ENCODE data around the gene PARP8. TPM values are rescaled to one million over a fixed set of nuclear protein-coding genes. Genes with fewer than 3 reads are reported as not detected.
"Not testable (repeated sequence)": the region's sequence is repeated elsewhere in the genome, so short reads cannot be mapped to it uniquely, and the experiment has no call there.

The PARP8 gene
- total RNA-seq, 1 donor from 2014 or later, result 30.4 TPM

GRCh38 chr5:50672663-50673062 is 6.2 kb downstream of the PARP8 start:
- DNase-seq (ENCODE audit: low spot score) (no peak), ATAC-seq (no peak)
- intact Hi-C loops (cut with DNase I), result no loop called here

- DNase-seq (ENCODE audit: low spot score); ATAC-seq; intact Hi-C loops (cut with DNase I): not testable (repeated sequence)
Measured at GRCh38 chr5:50673444-50673843, 7.0 kb downstream of the PARP8 start.

GRCh38 chr5:50675385-50675784 is 8.9 kb downstream of the PARP8 start:
- DNase-seq (ENCODE audit: low spot score) (no peak), ATAC-seq (no peak)
- intact Hi-C loops (cut with DNase I), result no loop called here

- ATAC-seq; intact Hi-C loops (cut with DNase I); DNase-seq (ENCODE audit: low spot score): not testable (repeated sequence)
Measured at GRCh38 chr5:50679554-50679953, 13.1 kb downstream of the PARP8 start.

- DNase-seq (ENCODE audit: low spot score) (no peak), ATAC-seq (no peak)
- intact Hi-C loops (cut with DNase I), result no loop called here
Measured at GRCh38 chr5:50684721-50685120, 18.3 kb downstream of the PARP8 start.

GRCh38 chr5:50687548-50687947 is 21.1 kb downstream of the PARP8 start:
- ATAC-seq, result no peak
- no peak for DNase-seq (ENCODE audit: low spot score)
- intact Hi-C loops (cut with DNase I), result no loop called here

DNA sequence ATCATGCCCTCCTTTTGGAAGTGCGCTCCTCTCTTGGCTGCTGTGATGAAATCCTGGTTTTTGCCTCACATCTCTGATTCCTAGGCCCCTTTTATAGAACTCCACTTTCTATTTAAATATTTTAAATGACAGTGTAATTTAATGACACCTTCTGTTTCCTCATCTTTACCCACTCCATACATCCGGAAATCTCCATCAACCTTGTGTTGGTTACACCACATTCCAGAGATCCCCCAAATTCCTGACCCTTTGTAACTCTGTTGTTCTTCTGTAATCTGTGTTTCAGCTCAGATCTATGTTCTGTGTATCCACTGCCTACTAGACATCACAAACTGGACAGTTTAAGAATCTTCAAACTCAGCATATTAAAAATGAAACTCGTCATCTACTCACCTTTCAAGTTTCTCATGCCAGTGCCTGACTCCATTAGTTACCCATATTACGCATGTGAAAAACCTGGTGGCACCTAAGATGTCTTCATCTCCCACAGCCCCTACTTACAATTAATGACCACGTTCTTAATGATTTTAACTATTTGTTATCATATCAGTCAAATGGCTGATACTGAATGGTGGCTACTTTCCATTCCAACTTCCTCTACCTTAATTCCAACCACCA is 25.1 kb downstream of the PARP8 start:
- DNase-seq (ENCODE audit: low spot score), result no peak
- intact Hi-C loops (cut with DNase I), result no loop called here
- no peak for ATAC-seq

DNA sequence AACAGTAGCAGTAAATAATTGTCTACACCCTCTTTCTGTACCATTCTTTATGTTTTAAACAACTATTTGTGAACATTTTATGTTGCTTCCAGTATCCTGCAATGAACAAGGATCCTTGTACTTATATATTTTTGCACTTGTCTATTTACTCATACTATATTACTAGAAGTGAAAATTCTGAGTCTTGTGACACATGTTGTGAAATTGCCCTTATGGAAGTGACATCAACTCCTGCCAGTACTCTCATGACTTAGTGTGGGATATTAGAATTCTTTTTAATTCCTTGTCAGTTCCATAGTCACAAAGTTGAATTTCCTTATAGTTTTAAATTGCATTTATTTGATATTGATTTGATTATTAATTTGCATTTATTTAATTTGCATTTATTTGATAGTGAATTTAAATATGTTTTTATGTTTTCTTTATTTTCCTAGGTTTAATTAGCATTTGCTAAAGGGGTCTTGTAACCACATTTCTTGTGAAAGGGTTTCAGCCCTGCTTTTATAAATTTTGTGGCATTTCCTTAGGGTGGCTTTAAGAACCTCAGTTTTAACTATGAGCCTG is 27.7 kb downstream of the PARP8 start:
- no peak for DNase-seq (ENCODE audit: low spot score)
- no peak for ATAC-seq
- intact Hi-C loops (cut with DNase I), result no loop called here

DNA sequence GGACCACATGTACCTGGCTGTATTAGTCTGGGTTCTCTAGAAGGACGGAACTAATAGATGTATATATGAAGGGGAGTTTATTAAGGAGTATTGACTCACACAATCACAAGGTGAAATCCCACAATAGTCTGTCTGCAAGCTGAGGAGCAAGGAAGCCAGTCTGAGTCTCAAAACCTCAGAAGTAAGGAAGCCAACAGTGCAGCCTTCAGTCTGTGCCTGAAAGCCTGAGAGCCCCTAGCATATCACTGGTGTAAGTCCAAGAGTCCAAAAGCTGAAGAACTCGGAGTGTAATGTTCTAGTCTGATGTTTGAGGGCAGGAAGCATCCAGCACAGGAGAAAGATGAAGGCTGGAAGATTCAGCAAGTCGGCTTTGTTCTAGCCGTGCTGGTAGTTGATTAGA is 28.2 kb downstream of the PARP8 start:
- intact Hi-C loops (cut with DNase I), result not testable (repeated sequence)

GRCh38 chr5:50697739-50698138 is 31.3 kb downstream of the PARP8 start:
- intact Hi-C loops (cut with DNase I), result no loop called here
- no peak for ATAC-seq
- DNase-seq (ENCODE audit: low spot score), result no peak

More for the DNA sequence above, 28.2 kb downstream of the PARP8 start:
- not testable (repeated sequence) for ATAC-seq; DNase-seq (ENCODE audit: low spot score)

DNA sequence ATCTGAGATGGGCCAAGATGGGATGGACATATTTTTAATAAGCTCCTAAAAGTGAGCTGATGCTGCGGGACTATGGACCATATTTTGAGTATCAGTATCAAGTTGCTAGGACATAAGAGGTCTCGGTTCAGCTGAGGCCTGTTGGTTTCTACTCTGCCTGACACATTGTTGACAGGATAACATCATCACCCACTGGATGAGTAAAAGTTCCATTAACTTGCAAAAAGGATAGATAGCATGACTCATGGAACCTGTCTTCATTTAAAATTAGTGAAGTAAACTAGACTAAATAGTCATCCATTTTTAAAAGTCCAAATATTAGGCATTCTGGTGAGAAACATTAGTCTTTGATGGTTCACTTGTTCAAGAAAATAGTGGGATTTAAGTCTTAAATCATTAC is 33.3 kb downstream of the PARP8 start:
- ATAC-seq, result no peak
- intact Hi-C loops (cut with DNase I), result no loop called here
- DNase-seq (ENCODE audit: low spot score), result no peak

DNA sequence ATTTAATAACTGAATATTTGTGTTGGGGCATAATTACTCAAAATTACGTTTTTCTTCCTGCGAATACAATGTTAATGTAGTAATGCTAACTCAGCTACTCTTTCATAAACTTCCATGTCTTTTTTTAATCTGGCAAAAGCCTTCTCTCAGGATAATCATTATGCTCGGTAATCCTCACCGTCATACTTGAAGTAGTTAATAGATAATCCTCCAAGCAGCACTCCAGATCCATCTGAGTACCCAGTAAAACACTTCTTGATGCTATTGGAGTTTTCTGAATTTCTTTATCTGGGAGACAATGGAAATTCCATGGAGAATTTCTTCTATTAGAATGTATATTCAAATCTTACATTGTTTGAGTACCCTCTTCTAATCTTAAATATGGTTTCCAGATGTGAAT is 34.3 kb downstream of the PARP8 start:
- DNase-seq (ENCODE audit: low spot score) (no peak), ATAC-seq (no peak)
- intact Hi-C loops (cut with DNase I), result no loop called here

DNA sequence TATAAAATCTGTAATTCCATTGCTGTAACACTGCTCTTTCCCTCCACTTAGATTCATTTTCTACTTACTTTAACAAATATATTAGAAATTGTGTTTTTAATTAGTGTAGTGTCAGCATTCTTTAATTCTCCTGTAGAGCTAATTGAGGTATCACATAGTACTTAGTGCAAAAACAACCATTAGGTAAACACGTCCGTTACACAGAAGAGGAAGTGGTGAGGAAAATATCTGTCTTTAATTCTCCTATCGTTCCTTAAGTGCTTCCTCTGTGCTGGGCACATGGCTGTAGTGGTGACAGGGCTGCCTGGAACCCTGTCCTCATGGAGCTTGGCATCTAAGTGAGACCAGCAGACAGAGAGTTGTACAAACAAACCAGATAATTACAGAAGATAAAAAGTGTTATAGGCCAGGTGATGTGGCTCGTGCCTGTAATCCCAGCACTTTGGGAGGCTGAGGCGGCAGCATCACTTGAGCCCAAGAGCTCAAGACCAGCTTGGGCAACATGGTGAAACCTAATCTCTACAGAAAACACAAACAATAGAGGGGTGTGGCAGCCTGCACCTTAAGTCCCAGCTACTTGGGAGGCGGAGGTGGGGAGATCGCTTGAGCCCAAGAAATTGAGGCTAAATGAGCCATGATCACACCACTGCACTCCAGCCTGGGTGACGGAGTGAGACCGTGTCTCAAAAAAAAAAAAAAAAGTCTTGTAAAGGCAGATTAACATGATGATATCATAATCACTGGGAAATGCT is 36.4 kb downstream of the PARP8 start:
- no peak for DNase-seq (ENCODE audit: low spot score)
- intact Hi-C loops (cut with DNase I), result no loop called here
- ATAC-seq, result no peak

DNA sequence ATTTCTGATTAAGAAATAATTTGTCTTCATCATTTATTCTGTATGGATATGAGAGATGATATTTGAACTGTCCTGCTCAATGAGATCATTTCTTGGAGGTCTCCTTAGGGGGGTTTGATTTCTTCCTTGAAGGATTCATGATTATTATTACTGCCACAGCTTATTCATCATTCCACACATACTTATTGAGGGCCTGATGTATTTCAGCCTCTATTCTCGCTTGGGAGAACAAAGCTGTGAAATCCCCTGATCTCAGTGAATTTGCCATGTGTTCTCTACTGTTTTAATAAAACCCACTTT is 36.9 kb downstream of the PARP8 start:
- no peak for DNase-seq (ENCODE audit: low spot score)
- no peak for ATAC-seq
- intact Hi-C loops (cut with DNase I), result no loop called here

- DNase-seq (ENCODE audit: low spot score) (no peak), ATAC-seq (no peak)
- intact Hi-C loops (cut with DNase I), result no loop called here
Measured at GRCh38 chr5:50704730-50705129, 38.3 kb downstream of the PARP8 start.

DNA sequence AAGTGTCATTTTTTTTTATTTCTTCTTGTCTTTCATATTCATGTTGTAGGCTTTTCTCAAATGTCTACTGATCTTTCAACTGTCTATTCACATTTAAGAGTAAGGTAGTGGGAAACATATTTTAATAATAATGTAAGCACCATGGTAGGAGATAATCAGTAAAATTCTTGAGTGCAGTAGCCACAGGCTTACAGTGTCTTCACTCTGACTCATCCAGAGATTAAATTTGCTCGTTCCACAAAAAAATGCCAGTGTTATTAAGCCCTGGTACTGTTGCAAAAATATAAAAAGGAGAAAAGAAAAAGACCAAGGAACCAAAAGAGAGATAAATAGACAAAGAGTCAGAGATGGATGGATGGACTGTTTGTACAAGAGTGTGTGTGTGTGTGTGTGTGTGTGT is 43.0 kb downstream of the PARP8 start:
- ATAC-seq, result no peak
- intact Hi-C loops (cut with DNase I), result no loop called here

GRCh38 chr5:50710838-50711237 is 44.4 kb downstream of the PARP8 start:
- DNase-seq (ENCODE audit: low spot score) (no peak), ATAC-seq (no peak)
- intact Hi-C loops (cut with DNase I), result no loop called here

More for the DNA sequence above, 43.0 kb downstream of the PARP8 start:
- DNase-seq (ENCODE audit: low spot score), result no peak

DNA sequence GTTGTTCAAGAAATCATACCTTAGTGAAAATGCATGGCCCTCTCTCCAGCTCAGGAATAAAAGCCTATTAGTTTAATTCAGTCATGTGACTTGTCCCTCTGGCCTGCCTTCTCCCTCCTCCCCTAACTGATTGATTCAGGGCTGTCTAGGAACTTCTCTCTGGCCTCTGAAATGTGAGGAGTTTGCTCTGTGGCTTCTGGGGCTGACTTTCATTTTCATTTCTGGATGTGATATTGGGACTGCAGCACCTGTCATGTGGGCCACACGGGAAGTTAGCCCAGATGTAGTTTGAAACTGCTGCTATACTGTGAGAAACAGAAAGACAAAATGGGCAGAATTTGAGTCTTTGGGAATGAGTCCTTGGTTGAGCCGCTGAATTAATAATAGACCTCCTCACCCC is 44.8 kb downstream of the PARP8 start:
- peak; percentile 84 for ATAC-seq
- intact Hi-C loops (cut with DNase I), result no loop called here
- DNase-seq (ENCODE audit: low spot score), result no peak

DNA sequence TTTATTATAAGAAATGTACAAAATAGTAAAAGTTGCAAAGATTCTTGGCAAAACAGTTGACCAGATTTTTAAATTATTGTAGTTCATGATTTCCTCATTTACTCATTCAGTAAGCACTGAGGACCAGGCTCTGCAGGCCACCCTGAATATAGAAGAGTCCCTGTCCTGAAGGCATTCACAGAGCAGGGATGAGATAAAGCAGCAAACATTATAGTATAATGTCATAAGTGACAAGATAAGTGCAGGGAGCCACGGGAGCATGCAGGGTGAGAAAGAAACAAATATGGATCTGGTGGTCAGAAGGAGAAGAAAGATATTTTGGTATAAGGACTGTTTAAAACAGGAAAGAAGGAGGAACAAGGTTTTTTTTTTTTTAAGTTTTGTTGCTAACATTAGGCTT is 46.0 kb downstream of the PARP8 start:
- no peak for DNase-seq (ENCODE audit: low spot score)
- no peak for ATAC-seq
- intact Hi-C loops (cut with DNase I), result no loop called here

GRCh38 chr5:50715001-50715400 is 48.6 kb downstream of the PARP8 start:
- ATAC-seq, result no peak
- intact Hi-C loops (cut with DNase I), result no loop called here
- no peak for DNase-seq (ENCODE audit: low spot score)

DNA sequence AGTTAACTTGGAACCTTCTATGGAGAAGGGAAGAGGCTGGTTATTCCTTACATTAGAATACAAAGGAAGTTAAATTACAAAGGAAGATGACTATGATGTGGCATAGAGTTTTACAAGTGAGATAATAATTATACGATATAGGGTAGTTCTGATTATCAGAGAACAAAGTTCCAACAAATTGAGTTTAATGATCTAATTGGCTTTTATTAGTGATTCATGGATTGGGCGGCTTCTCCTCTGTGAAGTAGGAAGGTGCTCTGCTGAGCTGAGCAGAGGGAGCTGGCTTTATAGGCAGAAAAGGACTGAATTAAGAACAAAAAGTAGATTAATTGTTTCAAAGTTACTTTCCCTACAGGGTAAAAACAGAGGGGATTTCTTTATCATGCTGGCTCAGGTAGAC is 49.7 kb downstream of the PARP8 start:
- intact Hi-C loops (cut with DNase I), result no loop called here
- ATAC-seq, result no peak
- no peak for DNase-seq (ENCODE audit: low spot score)
